Measurements from ENCODE around the gene BACH1.

- no peak for TF ChIP-seq CTCF (IDR thresholded peaks at IDR 0.05 in 8 of 11, conservative IDR thresholded peaks at IDR 0.05 in 3 of 11)
- no peak for TF ChIP-seq POLR2A (IDR thresholded peaks at IDR 0.05)
These were observed 67.8 kb downstream of the BACH1 start for GRCh38 chr21:29366532-29366931.
